ENCODE data around the gene ZSCAN25.

GRCh38 chr7:99621271-99621670, 4.5 kb downstream of the ZSCAN25 start:
- no peak for TF ChIP-seq POLR2A (IDR thresholded peaks at IDR 0.05; ENCODE audit: low read depth, low read length)
- no peak for TF ChIP-seq POLR2AphosphoS5 (IDR thresholded peaks at IDR 0.05; ENCODE audit: low read depth, low read length)

Data from GM12892 (cell line).